HepG2 (cell line): ENCODE results near the gene NFATC3. TPM values are rescaled to one million over a fixed set of nuclear protein-coding genes. Genes with fewer than 3 reads are reported as not detected.

Experiments
- ATF1 ChIP-seq: IDR thresholded peaks from 2 replicates; pipeline ENCODE4 v1.6.1; 2016; ENCODE audit warnings: mild to moderate bottlenecking, control low read depth
- KDM3A ChIP-seq: IDR thresholded peaks from 2 replicates; pipeline ENCODE4 v1.6.1; 2018; ENCODE audit warnings: low read depth, missing compliant biosample characterization
- MIER3 ChIP-seq: IDR thresholded peaks from 2 replicates; pipeline ENCODE4 v1.6.1; 2016; ENCODE audit warnings: missing compliant biosample characterization, borderline replicate concordance
- PHF21A ChIP-seq: sonication (generic); formaldehyde crosslinking; IDR thresholded peaks from 2 replicates; pipeline ENCODE4 v1.5.0; 2020; ENCODE audit warnings: mild to moderate bottlenecking, missing genetic modification reagents
- PRPF4 ChIP-seq: fragments of 200-400 bp; formaldehyde crosslinking; IDR thresholded peaks from 2 replicates; pipeline ENCODE4 v1.6.1; 2016; ENCODE audit warnings: low read length, low read depth; ENCODE audit not compliant: poor library complexity, severe bottlenecking
- SP4 ChIP-seq: sonication (generic); formaldehyde crosslinking; IDR thresholded peaks from 2 replicates; pipeline ENCODE4 v1.8.1; 2023; ENCODE audit warnings: mild to moderate bottlenecking, missing genetic modification reagents
- TCF7 ChIP-seq: sonication (generic); IDR thresholded peaks from 2 replicates; pipeline ENCODE4 v1.6.1; 2016; ENCODE audit warnings: antibody characterized with exemption, low read depth
- ZBTB1 ChIP-seq: sonication (generic); formaldehyde crosslinking; IDR thresholded peaks from 2 replicates; pipeline ENCODE4 v1.4.0; 2020; ENCODE audit warnings: missing genetic modification reagents, borderline replicate concordance
- ZBTB7A ChIP-seq: sonication (generic); formaldehyde crosslinking; IDR thresholded peaks from 2 replicates; pipeline ENCODE4 v1.8.0; 2022; ENCODE audit warnings: mild to moderate bottlenecking, missing genetic modification reagents
- ZFP36L1 ChIP-seq: sonication (generic); formaldehyde crosslinking; IDR thresholded peaks from 2 replicates; pipeline ENCODE4 v1.8.0; 2022; ENCODE audit warnings: mild to moderate bottlenecking, missing genetic modification reagents, moderate library complexity
- ZNF33B ChIP-seq: sonication (generic); formaldehyde crosslinking; IDR thresholded peaks from 2 replicates; pipeline ENCODE4 v1.5.1; 2020; ENCODE audit warnings: mild to moderate bottlenecking, missing genetic modification reagents
- ZNF530 ChIP-seq: sonication (generic); formaldehyde crosslinking; IDR thresholded peaks from 2 replicates; pipeline ENCODE4 v1.5.0; 2020; ENCODE audit warnings: low read depth, mild to moderate bottlenecking, missing genetic modification reagents
- ZNF607 ChIP-seq: sonication (generic); formaldehyde crosslinking; IDR thresholded peaks from 2 replicates; pipeline ENCODE4 v1.5.1; 2020; ENCODE audit warnings: missing genetic modification reagents, mild to moderate bottlenecking, borderline replicate concordance
- ZNF619 ChIP-seq: sonication (generic); formaldehyde crosslinking; IDR thresholded peaks from 2 replicates; pipeline ENCODE4 v1.4.0; 2020; ENCODE audit warnings: mild to moderate bottlenecking, missing genetic modification reagents
- ZNF737 ChIP-seq: sonication (generic); formaldehyde crosslinking; IDR thresholded peaks from 2 replicates; pipeline ENCODE4 v1.5.0; 2020; ENCODE audit warnings: missing genetic modification reagents, mild to moderate bottlenecking, borderline replicate concordance
- ZNF777 ChIP-seq: sonication (generic); formaldehyde crosslinking; IDR thresholded peaks from 2 replicates; pipeline ENCODE4 v1.4.0; 2020; ENCODE audit warnings: missing genetic modification reagents
- ZNF780A ChIP-seq: sonication (generic); formaldehyde crosslinking; IDR thresholded peaks from 2 replicates; pipeline ENCODE4 v1.8.0; 2022; ENCODE audit warnings: mild to moderate bottlenecking, missing genetic modification reagents, moderate library complexity
- polyA plus RNA-seq, 8 experiments: library from polyadenylated mRNA; depleted of rRNA in 3 of 8; stranded (reverse) in 7 of 8; unstranded in 1 of 8; fragments of >200 nt; fragmentation: Illumina TruSeq in 4 of 8; extraction: Trizol in 4 of 8; gene quantifications; 2 replicates each; pipeline versions ENCODE4 v1.2.1 to v1.2.3, GENCODE V29; 2011 to 2016; ENCODE audit warnings: low read depth in 4 of 8, missing spikeins in 1 of 8, mixed read lengths in 1 of 8; ENCODE audit not compliant: insufficient read depth in 1 of 8
- total RNA-seq, 5 experiments: library from RNA; depleted of rRNA; stranded (reverse); fragments of >200 nt; fragmentation: Illumina TruSeq; extraction: Trizol; gene quantifications; 2 replicates each; pipeline ENCODE4 v1.2.3, GENCODE V29; 2016; ENCODE audit warnings: low read depth in 1 of 5
- TF ChIP-seq, protein P1 (sequence below): sonication (generic); formaldehyde crosslinking; IDR thresholded peaks from 2 replicates; pipeline ENCODE4 v1.4.0; 2020; ENCODE audit warnings: missing genetic modification reagents, borderline replicate concordance
- TF ChIP-seq, protein P2 (sequence below): sonication (generic); formaldehyde crosslinking; IDR thresholded peaks from 2 replicates; pipeline ENCODE4 v1.4.0; 2020; ENCODE audit warnings: missing genetic modification reagents, borderline replicate concordance
- TF ChIP-seq, protein P3 (sequence below): sonication (generic); formaldehyde crosslinking; IDR thresholded peaks from 2 replicates; pipeline ENCODE4 v1.8.0; 2023; ENCODE audit warnings: mild to moderate bottlenecking, missing genetic modification reagents
- TF ChIP-seq, protein P4 (sequence below): IDR thresholded peaks from 2 replicates; pipeline ENCODE4 v1.6.1; 2016; ENCODE audit warnings: control low read depth

NFATC3 gene
- total and polyA plus RNA-seq, 2 of the 13 experiments (the other 11 are each of a cell fraction or from before 2014, with no cell fraction given), result 52.6 to 62.7 TPM

DNA sequence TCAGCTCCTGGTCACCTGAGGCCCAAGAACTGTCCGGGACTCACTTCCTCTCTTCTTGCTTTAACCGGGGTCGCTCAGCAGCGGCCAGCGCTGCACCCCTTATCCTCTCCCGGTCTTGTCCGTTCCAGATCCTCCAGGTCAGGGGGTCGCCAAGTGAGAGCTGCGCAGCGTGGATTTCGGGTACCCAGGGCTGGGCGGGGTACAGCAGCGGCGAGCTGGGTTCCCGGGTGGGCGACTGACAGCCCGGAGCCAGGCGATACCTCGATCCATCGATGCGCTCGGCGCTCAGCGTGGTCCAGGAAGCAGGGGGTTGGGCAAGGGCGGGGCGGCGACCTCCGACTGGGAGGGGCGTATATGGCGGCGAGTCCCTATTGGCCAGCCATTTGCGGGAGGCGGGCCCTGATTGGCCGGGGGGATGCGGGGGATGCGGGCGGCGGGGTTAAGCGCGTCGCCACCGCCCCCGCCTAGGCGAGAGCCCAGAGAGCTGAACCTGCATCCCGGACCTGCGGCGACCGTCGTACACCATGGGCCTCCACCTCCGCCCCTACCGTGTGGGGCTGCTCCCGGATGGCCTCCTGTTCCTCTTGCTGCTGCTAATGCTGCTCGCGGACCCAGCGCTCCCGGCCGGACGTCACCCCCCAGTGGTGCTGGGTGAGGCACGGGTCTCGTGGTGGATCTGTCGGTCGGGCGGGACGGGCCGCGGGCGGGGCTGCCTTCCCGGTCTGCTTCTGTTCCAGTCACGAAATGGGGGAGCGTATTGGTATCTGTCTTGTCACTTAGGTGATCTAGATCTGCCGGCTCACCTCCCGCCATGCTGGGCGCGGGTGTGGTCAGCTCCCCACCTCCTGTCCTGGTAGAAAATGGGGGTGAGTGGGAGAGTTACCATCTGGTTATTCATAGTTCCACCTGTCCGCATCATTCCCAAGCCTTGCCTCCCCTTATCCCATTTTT, 160.0 kb downstream of the NFATC3 start, which contains the start of gene PLA2G15 (continued):
- TF ChIP-seq, protein P1, sequence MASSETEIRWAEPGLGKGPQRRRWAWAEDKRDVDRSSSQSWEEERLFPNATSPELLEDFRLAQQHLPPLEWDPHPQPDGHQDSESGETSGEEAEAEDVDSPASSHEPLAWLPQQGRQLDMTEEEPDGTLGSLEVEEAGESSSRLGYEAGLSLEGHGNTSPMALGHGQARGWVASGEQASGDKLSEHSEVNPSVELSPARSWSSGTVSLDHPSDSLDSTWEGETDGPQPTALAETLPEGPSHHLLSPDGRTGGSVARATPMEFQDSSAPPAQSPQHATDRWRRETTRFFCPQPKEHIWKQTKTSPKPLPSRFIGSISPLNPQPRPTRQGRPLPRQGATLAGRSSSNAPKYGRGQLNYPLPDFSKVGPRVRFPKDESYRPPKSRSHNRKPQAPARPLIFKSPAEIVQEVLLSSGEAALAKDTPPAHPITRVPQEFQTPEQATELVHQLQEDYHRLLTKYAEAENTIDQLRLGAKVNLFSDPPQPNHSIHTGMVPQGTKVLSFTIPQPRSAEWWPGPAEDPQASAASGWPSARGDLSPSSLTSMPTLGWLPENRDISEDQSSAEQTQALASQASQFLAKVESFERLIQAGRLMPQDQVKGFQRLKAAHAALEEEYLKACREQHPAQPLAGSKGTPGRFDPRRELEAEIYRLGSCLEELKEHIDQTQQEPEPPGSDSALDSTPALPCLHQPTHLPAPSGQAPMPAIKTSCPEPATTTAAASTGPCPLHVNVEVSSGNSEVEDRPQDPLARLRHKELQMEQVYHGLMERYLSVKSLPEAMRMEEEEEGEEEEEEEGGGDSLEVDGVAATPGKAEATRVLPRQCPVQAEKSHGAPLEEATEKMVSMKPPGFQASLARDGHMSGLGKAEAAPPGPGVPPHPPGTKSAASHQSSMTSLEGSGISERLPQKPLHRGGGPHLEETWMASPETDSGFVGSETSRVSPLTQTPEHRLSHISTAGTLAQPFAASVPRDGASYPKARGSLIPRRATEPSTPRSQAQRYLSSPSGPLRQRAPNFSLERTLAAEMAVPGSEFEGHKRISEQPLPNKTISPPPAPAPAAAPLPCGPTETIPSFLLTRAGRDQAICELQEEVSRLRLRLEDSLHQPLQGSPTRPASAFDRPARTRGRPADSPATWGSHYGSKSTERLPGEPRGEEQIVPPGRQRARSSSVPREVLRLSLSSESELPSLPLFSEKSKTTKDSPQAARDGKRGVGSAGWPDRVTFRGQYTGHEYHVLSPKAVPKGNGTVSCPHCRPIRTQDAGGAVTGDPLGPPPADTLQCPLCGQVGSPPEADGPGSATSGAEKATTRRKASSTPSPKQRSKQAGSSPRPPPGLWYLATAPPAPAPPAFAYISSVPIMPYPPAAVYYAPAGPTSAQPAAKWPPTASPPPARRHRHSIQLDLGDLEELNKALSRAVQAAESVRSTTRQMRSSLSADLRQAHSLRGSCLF (CRISPR knock-in tag), result no peak
- TF ChIP-seq, protein P2, sequence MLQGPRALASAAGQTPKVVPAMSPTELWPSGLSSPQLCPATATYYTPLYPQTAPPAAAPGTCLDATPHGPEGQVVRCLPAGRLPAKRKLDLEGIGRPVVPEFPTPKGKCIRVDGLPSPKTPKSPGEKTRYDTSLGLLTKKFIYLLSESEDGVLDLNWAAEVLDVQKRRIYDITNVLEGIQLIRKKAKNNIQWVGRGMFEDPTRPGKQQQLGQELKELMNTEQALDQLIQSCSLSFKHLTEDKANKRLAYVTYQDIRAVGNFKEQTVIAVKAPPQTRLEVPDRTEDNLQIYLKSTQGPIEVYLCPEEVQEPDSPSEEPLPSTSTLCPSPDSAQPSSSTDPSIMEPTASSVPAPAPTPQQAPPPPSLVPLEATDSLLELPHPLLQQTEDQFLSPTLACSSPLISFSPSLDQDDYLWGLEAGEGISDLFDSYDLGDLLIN (CRISPR knock-in tag), result no peak
- TF ChIP-seq, protein P3, sequence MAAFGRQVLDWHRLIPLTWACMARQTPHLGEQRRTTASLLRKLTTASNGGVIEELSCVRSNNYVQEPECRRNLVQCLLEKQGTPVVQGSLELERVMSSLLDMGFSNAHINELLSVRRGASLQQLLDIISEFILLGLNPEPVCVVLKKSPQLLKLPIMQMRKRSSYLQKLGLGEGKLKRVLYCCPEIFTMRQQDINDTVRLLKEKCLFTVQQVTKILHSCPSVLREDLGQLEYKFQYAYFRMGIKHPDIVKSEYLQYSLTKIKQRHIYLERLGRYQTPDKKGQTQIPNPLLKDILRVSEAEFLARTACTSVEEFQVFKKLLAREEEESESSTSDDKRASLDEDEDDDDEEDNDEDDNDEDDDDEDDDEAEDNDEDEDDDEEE, result no peak; the same call in 1 of the 2 replicates
- TF ChIP-seq ZBTB1, result no peak
- TF ChIP-seq ZFP36L1 (CRISPR knock-in tag), result no peak
- no peak for TF ChIP-seq ATF1 (CRISPR knock-in tag)
- TF ChIP-seq ZNF619 (CRISPR knock-in tag), result no peak; the same call in none of the 2 replicates
- TF ChIP-seq ZNF780A (CRISPR knock-in tag), result no peak
- no peak; the same call in 1 of the 2 replicates for TF ChIP-seq ZNF33B (CRISPR knock-in tag)
- peak; percentile 66; the same call in 1 of the 2 replicates for TF ChIP-seq KDM3A
- TF ChIP-seq ZNF607 (CRISPR knock-in tag), result peak; percentile 87
- peak; percentile 77 for TF ChIP-seq ZBTB7A
- no peak; the same call in 1 of the 2 replicates for TF ChIP-seq ZNF777 (CRISPR knock-in tag)
- TF ChIP-seq SP4 (CRISPR knock-in tag), result peak; percentile 98
- no peak for TF ChIP-seq PRPF4
- TF ChIP-seq MIER3 (CRISPR knock-in tag), result no peak; the same call in 1 of the 2 replicates
- no peak for TF ChIP-seq ZNF530 (CRISPR knock-in tag)
- TF ChIP-seq, protein P4, sequence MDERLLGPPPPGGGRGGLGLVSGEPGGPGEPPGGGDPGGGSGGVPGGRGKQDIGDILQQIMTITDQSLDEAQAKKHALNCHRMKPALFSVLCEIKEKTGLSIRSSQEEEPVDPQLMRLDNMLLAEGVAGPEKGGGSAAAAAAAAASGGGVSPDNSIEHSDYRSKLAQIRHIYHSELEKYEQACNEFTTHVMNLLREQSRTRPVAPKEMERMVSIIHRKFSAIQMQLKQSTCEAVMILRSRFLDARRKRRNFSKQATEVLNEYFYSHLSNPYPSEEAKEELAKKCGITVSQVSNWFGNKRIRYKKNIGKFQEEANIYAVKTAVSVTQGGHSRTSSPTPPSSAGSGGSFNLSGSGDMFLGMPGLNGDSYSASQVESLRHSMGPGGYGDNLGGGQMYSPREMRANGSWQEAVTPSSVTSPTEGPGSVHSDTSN, result 0 out of 2 replicates have a peak, but pooled peaks have one; percentile 16
- no peak for TF ChIP-seq TCF7
- TF ChIP-seq ZNF737 (CRISPR knock-in tag), result no peak
- TF ChIP-seq PHF21A, result peak; percentile 54; the same call in 1 of the 2 replicates
